Measurements from ENCODE around the gene PSMA5.
"Not testable (repeated sequence)": the region's sequence is repeated elsewhere in the genome, so short reads cannot be mapped to it uniquely, and the experiment has no call there.

PSMA5 gene

GRCh38 chr1:109392037-109392787, 34.0 kb downstream of the PSMA5 start:
- no peak for DNase-seq

- no peak for DNase-seq
Measured at GRCh38 chr1:109391626-109392025, 34.6 kb downstream of the PSMA5 start.

GRCh38 chr1:109391157-109391556, 35.1 kb downstream of the PSMA5 start:
- no peak for DNase-seq

- DNase-seq: no peak
Measured at GRCh38 chr1:109389638-109390341, 36.5 kb downstream of the PSMA5 start.

- DNase-seq: no peak
Measured at GRCh38 chr1:109388884-109389637, 37.2 kb downstream of the PSMA5 start.

GRCh38 chr1:109388208-109388711, 38.0 kb downstream of the PSMA5 start:
- DNase-seq: no peak

- DNase-seq: no peak
Measured at GRCh38 chr1:109386054-109386717, 40.1 kb downstream of the PSMA5 start.

GRCh38 chr1:109385417-109385816, 40.8 kb downstream of the PSMA5 start:
- no peak for DNase-seq

GRCh38 chr1:109383854-109384253, 42.4 kb downstream of the PSMA5 start:
- DNase-seq: no peak

GRCh38 chr1:109383087-109383779, 43.0 kb downstream of the PSMA5 start:
- DNase-seq: no peak

GRCh38 chr1:109381573-109381972, 44.7 kb downstream of the PSMA5 start:
- no peak for DNase-seq

- DNase-seq: no peak
Measured at GRCh38 chr1:109379907-109380306, 46.3 kb downstream of the PSMA5 start.

GRCh38 chr1:109379422-109379821, 46.8 kb downstream of the PSMA5 start:
- DNase-seq: no peak

GRCh38 chr1:109377698-109378097, 48.5 kb downstream of the PSMA5 start:
- no peak for DNase-seq

GRCh38 chr1:109373696-109374095, 52.6 kb downstream of the PSMA5 start:
- not testable (repeated sequence) for DNase-seq

- DNase-seq: no peak
Measured at GRCh38 chr1:109373126-109373525, 53.1 kb downstream of the PSMA5 start.

GRCh38 chr1:109372281-109372680, 54.0 kb downstream of the PSMA5 start:
- no peak for DNase-seq

- no peak for DNase-seq
Measured at GRCh38 chr1:109371341-109371739, 54.9 kb downstream of the PSMA5 start.

GRCh38 chr1:109370712-109371340, 55.4 kb downstream of the PSMA5 start:
- no peak for DNase-seq

- DNase-seq: no peak
Measured at GRCh38 chr1:109369167-109369746, 57.0 kb downstream of the PSMA5 start.

- DNase-seq: no peak
Measured at GRCh38 chr1:109368464-109368863, 57.8 kb downstream of the PSMA5 start.

Measured in DMS153 (cell line).